HCT116 (cell line): ENCODE measurements around the gene SYNPO2L.

Source experiments
- CTCF ChIP-seq, 3 experiments: fragments of 200-600 bp in 1 of 3; sonication (generic) in 1 of 3; IDR thresholded peaks in 2 of 3; conservative IDR thresholded peaks in 1 of 3; 2 replicates each; pipeline ENCODE4 v1.5.1; 2012 to 2017; ENCODE audit warnings: low read depth in 2 of 3, low read length in 2 of 3, antibody characterized with exemption in 1 of 3, borderline replicate concordance in 1 of 3, control low read depth in 1 of 3, mild to moderate bottlenecking in 1 of 3, mixed read lengths in 1 of 3, mixed run types in 1 of 3, moderate library complexity in 1 of 3; ENCODE audit not compliant: insufficient read depth in 1 of 3
- SIN3A ChIP-seq: IDR thresholded peaks from 2 replicates; pipeline ENCODE4 v1.6.1; 2012; ENCODE audit warnings: low read depth
- ZBTB33 ChIP-seq: IDR thresholded peaks from 2 replicates; pipeline ENCODE4 v1.6.1; 2011; ENCODE audit warnings: mild to moderate bottlenecking, low read length, moderate library complexity; ENCODE audit not compliant: insufficient replicate concordance; ENCODE audit errors: extremely low read depth

DNA sequence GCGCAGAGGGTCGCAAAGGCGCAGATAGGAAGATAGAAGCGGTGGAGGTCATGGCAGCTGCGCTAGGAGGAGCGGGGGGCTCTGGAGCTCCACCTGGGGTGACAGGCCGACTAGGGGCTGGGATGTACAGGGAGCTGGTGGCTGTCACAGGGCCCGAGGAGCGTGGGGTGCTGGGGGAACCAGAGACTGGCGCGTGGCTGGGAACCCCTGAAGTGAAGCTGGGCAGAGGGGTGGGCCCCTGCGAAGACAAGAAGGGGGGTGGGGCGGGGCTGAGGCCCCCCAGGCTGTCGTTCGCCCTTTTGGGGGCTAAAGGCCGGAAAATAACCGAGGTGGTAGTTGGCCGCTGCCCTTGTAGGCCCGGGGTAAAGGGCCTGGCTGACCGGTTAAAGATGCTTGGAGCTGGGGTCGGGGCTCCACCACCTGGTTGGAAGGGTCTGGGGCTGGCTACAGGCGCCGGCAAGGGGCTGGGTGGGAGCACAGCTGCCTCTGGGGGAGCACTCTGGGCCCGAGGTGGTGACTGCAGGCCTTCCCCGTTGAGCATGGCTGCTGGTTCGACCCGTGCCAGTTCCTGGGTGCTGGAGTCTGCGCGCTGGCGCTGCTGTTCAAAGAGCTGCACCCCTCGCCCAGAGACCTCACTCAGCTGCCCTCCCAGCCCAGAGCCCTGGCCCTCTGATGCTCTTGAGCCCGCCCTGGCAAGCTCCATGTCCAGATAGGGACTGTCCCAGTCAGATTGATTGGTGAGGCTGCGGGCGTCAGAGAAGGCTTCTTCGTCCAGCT lies 7.8 kb downstream of the SYNPO2L start:
- no peak for TF ChIP-seq SIN3A
- TF ChIP-seq ZBTB33, result no peak
- TF ChIP-seq CTCF (IDR thresholded peaks at IDR 0.05 in 2 of 3, conservative IDR thresholded peaks at IDR 0.05 in 1 of 3; ENCODE audit: borderline replicate concordance in 1 of 3, insufficient read depth in 1 of 3, low read depth in 2 of 3, low read length in 2 of 3), result no peak
